Vagina (tissue), 2 donors: ENCODE data around the gene OLFM4. TPM values are rescaled to one million over a fixed set of nuclear protein-coding genes. Genes with fewer than 3 reads are reported as not detected.

Experiments used
- DNase-seq, 2 donors: peaks; one replicate each; pipeline ENCODE4 v3.0.0-alpha.2; 2017; ENCODE audit errors: extremely low spot score in 2 of 2
- H3K27ac ChIP-seq: fragments of 200-600 bp; sonication (generic); one replicate; pipeline ENCODE4 v1.5.1; 2019
- H3K27me3 ChIP-seq: fragments of 200-600 bp; sonication (generic); one replicate; pipeline ENCODE4 v1.5.1; 2019
- H3K36me3 ChIP-seq, 2 donors: fragments of 200-600 bp; sonication (generic); one replicate each; pipeline ENCODE4 v1.5.1; 2017 to 2019
- H3K4me1 ChIP-seq: fragments of 200-600 bp; sonication (generic); one replicate; pipeline ENCODE4 v1.5.1; 2019
- H3K4me3 ChIP-seq, 2 donors: fragments of 200-600 bp; sonication (generic); 1 replicate in 1 of 2; 2 replicates in 1 of 2; pipeline ENCODE4 v1.5.1; 2016 to 2019
- H3K9me3 ChIP-seq: fragments of 200-600 bp; sonication (generic); one replicate; pipeline ENCODE4 v1.5.1; 2019
- POLR2A ChIP-seq, 2 donors: fragments of 450-650 bp; IDR thresholded peaks; one replicate each; pipeline ENCODE4 v1.6.1; 2017; ENCODE audit warnings: antibody characterized with exemption in 2 of 2, mild to moderate bottlenecking in 2 of 2, moderate library complexity in 2 of 2
- POLR2AphosphoS5 ChIP-seq, 2 donors: sonication (generic); formaldehyde crosslinking; IDR thresholded peaks; one replicate each; pipeline ENCODE4 v1.9.0; 2017; ENCODE audit warnings: antibody characterized with exemption in 2 of 2, mild to moderate bottlenecking in 2 of 2, low read depth in 1 of 2; ENCODE audit not compliant: insufficient read depth in 1 of 2
- intact Hi-C: fragments of 100-400 bp; cut with DNase I; formaldehyde crosslinking; loops from one replicate; pipeline ENCODE4 v1.15.1; 2023
- total RNA-seq: library from RNA; depleted of rRNA; stranded (reverse); fragments of >200 nt; gene quantifications from one replicate; pipeline ENCODE4 v1.2.3, GENCODE V29; 2016
- TF ChIP-seq, protein P1 (sequence below), 3 experiments: fragments of 450-650 bp in 2 of 3; fragments of 200-600 bp in 1 of 3; sonication (generic) in 1 of 3; IDR thresholded peaks; one replicate each; pipeline ENCODE4 v1.5.1; 2017 to 2019; ENCODE audit warnings: antibody characterized with exemption in 3 of 3, mild to moderate bottlenecking in 2 of 3, moderate library complexity in 2 of 3

Gene OLFM4
- total RNA-seq, 1 donor from 2014 or later: 50.1 TPM

DNA sequence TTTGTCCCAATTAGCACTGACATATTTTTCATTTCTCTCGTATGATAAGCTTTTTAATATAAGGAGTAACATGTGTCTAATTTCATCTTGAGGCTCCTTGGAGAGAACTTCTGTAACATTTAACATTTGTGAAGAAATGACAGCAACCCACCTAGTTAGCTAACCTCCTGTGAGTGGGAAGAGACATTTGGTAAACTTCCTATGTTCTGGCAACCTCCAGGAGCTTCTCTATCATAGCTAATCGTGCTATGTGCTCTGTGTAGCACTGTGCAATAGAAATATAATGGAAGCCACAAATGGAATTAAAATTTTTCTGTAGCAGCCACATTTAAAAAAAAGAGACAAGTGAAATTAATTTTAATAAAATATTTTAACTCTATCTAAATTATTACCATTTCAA lies 5.4 kb upstream of the OLFM4 start:
- intact Hi-C loops: no loop called here
- H3K27ac ChIP-seq: no peak overlapping the region
- no peak overlapping the region for H3K4me3 ChIP-seq
- H3K9me3 ChIP-seq: no peaks in the 10 kb centered on the region
- no peaks in the 10 kb centered on the region for H3K4me1 ChIP-seq
- TF ChIP-seq POLR2A (IDR thresholded peaks at IDR 0.05): no peak
- TF ChIP-seq, protein P1, sequence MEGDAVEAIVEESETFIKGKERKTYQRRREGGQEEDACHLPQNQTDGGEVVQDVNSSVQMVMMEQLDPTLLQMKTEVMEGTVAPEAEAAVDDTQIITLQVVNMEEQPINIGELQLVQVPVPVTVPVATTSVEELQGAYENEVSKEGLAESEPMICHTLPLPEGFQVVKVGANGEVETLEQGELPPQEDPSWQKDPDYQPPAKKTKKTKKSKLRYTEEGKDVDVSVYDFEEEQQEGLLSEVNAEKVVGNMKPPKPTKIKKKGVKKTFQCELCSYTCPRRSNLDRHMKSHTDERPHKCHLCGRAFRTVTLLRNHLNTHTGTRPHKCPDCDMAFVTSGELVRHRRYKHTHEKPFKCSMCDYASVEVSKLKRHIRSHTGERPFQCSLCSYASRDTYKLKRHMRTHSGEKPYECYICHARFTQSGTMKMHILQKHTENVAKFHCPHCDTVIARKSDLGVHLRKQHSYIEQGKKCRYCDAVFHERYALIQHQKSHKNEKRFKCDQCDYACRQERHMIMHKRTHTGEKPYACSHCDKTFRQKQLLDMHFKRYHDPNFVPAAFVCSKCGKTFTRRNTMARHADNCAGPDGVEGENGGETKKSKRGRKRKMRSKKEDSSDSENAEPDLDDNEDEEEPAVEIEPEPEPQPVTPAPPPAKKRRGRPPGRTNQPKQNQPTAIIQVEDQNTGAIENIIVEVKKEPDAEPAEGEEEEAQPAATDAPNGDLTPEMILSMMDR (IDR thresholded peaks at IDR 0.05): no peak
- TF ChIP-seq POLR2AphosphoS5 (IDR thresholded peaks at IDR 0.05; ENCODE audit: insufficient read depth in 1 of 2, low read depth in 1 of 2): no peak
- H3K36me3 ChIP-seq: no peaks in the 10 kb centered on the region
- no peaks in the 10 kb centered on the region for H3K27me3 ChIP-seq
- DNase-seq: no peak

DNA sequence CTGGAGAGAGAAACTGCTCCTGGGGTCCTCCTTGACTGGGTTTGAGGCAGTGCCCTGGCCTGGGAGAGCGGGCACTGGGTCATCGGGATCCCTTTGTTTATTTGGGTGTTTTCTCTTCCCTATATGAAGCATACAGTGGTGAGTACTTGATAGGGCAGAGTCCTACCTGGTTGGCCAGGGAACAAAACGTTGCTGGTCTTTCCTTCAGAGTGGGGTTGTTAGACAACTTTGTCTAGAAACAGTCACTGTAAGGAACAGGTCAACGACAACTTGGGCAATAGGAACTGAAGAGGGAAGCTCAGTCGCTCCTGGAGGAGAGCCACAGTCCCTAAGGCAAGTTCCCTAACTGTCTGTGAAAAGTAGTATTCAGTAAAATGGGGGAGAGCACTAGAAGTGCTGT lies 550 bp upstream of the OLFM4 start:
- no peak overlapping the region for H3K27ac ChIP-seq
- no peak overlapping the region for H3K4me3 ChIP-seq
- intact Hi-C loops: no loop called here
- DNase-seq: no peak
- H3K4me1 ChIP-seq: no peaks in the 10 kb centered on the region
- H3K27me3 ChIP-seq: no peaks in the 10 kb centered on the region
- no peak for TF ChIP-seq POLR2A (IDR thresholded peaks at IDR 0.05)
- no peaks in the 10 kb centered on the region for H3K9me3 ChIP-seq
- H3K36me3 ChIP-seq: no peaks in the 10 kb centered on the region

DNA sequence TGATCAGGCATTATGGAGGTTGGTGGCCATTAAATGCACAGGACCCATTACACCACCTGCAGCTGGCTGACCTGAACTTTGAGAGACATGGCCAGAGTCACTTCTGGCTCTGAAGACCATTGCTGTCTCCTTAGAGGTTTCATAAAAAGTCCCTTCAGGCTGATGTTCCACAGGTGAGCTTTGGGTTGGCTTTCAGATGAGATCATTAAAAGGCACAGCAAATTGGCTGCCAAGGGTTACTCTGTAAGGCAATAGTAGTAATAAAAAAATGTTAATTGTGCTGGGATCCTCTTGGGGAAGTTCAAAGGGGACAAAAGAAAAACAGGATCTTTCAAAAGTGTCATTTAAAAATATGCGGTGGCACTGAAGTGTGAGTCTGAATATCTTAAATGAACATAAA lies 4.2 kb downstream of the OLFM4 start:
- Histone ChIP-seq H3K27me3 (no peaks in the 10 kb centered on the region), H3K27ac (no peak overlapping the region), H3K9me3 (no peaks in the 10 kb centered on the region), H3K4me3 (no peak overlapping the region), H3K4me1 (no peaks in the 10 kb centered on the region), H3K36me3 (no peaks in the 10 kb centered on the region)
- no peak for DNase-seq
- intact Hi-C loops: no loop called here
- TF ChIP-seq POLR2AphosphoS5 (IDR thresholded peaks at IDR 0.05; ENCODE audit: insufficient read depth in 1 of 2, low read depth in 1 of 2): no peak
- TF ChIP-seq, protein P1 (IDR thresholded peaks at IDR 0.05): no peak
- no peak for TF ChIP-seq POLR2A (IDR thresholded peaks at IDR 0.05)

DNA sequence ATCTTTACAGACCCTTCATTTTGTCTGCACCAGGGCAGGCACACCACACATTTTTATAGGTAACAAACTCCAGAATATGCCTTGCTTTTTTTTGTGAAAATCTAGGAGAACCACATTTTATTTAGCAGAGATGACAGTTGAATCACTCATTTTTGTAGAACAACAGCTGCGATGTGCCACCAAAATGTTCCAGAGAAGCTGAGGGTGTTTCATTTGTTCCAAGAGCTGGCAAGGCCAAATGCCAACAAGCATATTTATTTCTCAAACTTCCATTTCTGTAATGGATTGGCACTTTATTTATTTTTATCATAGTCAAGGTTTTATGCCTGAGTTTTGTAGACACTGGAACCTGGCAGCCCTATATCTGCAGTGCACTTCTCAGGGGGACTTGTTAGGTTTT lies 10.4 kb downstream of the OLFM4 start:
- Histone ChIP-seq H3K9me3 (no peaks in the 10 kb centered on the region), H3K36me3 (no peaks in the 10 kb centered on the region), H3K4me1 (peaks cover 5% of the 10 kb centered on the region), H3K27me3 (no peaks in the 10 kb centered on the region), H3K4me3 (no peak overlapping the region), H3K27ac (no peak overlapping the region)
- intact Hi-C loops: no loop called here
- no peak for DNase-seq
- TF ChIP-seq, protein P1 (IDR thresholded peaks at IDR 0.05): no peak
- TF ChIP-seq POLR2A (IDR thresholded peaks at IDR 0.05) (no peak), POLR2AphosphoS5 (IDR thresholded peaks at IDR 0.05; ENCODE audit: insufficient read depth in 1 of 2, low read depth in 1 of 2) (no peak)

DNA sequence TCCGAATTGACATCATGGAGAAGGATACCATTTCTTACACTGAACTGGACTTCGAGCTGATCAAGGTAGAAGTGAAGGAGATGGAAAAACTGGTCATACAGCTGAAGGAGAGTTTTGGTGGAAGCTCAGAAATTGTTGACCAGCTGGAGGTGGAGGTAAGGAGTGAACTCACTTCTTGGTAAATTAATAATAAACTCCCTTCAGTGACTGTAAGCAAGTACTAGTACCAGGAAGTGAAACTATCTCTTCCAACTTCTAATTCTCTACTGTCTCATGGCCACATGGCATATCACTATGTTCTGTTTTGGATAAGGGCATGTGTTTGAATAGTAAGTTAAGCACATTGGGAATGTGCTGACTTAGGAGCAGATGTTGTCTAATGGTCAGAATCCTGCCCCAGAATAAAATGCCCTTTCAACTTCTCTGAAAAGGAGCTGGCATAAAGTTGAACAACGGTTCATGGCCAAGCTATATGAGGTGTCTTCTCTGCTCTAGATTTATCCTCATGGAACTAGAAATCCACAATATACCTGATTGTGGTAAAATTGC lies 13.4 kb downstream of the OLFM4 start:
- H3K27ac ChIP-seq: no peak overlapping the region
- intact Hi-C loops: no loop called here
- H3K36me3 ChIP-seq: no peaks in the 10 kb centered on the region
- no peaks in the 10 kb centered on the region for H3K27me3 ChIP-seq
- DNase-seq: no peak
- H3K4me3 ChIP-seq: no peak overlapping the region
- H3K9me3 ChIP-seq: no peaks in the 10 kb centered on the region
- TF ChIP-seq, protein P1 (IDR thresholded peaks at IDR 0.05): no peak
- TF ChIP-seq POLR2A (IDR thresholded peaks at IDR 0.05) (no peak), POLR2AphosphoS5 (IDR thresholded peaks at IDR 0.05; ENCODE audit: insufficient read depth in 1 of 2, low read depth in 1 of 2) (no peak)
- H3K4me1 ChIP-seq: peaks cover 26% of the 10 kb centered on the region
